ENCODE results near the gene MESD. TPM values are rescaled to one million over a fixed set of nuclear protein-coding genes. Genes with fewer than 3 reads are reported as not detected.

Gene MESD
- total and polyA plus RNA-seq, 4 experiments from 2014 or later, result 32.2 to 44.6 (median 39.5) TPM

DNA sequence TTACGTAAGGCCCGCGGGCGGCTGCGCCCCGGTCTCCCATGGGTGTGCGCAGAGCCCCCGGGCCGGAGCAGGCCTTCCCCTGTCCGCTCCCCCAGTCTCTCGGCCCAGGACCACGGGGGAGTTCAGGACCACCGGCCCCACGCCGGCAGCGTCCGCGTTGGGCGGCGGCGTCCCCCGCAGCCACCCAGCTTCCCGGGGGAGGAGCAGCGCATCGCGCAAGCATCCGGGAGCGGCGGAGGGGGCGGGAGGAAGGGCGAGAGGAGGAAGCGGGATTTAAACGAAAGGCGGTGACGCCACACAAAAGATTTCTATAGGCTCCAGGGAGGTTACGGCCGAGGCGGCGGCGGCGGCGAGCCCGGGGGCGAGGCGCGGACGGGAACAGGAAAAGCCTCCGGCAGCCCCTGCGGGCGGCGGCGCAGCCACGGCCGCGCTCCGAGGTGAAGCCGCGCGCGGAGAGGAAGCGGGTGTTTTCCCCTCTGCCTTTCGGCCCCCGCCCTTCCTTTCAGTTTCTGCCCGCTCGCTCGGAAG is 11.1 kb upstream of the MESD start, which contains the start of gene TLNRD1:
TLNRD1 (plus strand) TSS at position 300 of the 528 bp plus-strand sequence. CDS start 1,349 bp downstream, outside the sequence.
- Mint-ChIP-seq H3K27me3 (peaks cover 0 to 1% of the 10 kb centered on the region in 2 donors), H3K27ac (peak within 1 kb of the TSS; percentile 97 to 99 (median 98)), H3K4me1 (peaks cover 34 to 63% (median 53%) of the 10 kb centered on the region in 4 donors), H3K9me3 (peaks cover 0 to 5% (median 3%) of the 10 kb centered on the region in 8 donors), H3K4me3 (peak within 1 kb of the TSS; percentile 93 to 98 (median 96)), H3K36me3 (peaks cover 9 to 25% of the 10 kb centered on the region in 2 donors)
- Histone ChIP-seq H3K27me3 (ENCODE audit: insufficient read depth, low read length) (no peaks in the 10 kb centered on the region), H3K27ac (ENCODE audit: low read depth, low read length) (peak within 1 kb of the TSS; percentile 95), H3K9me3 (ENCODE audit: control insufficient read depth in 1 of 2, low read length in 2 of 2) (no peaks in the 10 kb centered on the region), H3K36me3 (ENCODE audit: insufficient read depth, low read length) (peaks cover 7% of the 10 kb centered on the region), H3K4me1 (ENCODE audit: insufficient read depth, low read length) (peaks cover 42% of the 10 kb centered on the region), H3K4me3 (ENCODE audit: low read length in 2 of 2) (peak within 1 kb of the TSS; percentile 39 to 91)
- ChIA-PET POLR2A (ENCODE audit: partially characterized antibody) (interaction anchor here (0.9 to 6.0 kb wide), 19 partner anchors 12 to 309 kb away, joined by 3 to 109 read pairs (median 6); partner anchors contain the start of genes ABHD17C and MESD), CTCF (ENCODE audit: partially characterized antibody) (interaction anchor here (1.0 to 3.0 kb wide), 2 partner anchors 10 to 31 kb away, joined by 3 to 13 read pairs; no protein-coding TSS in a partner anchor)
- intact Hi-C loops (cut with micrococcal nuclease), result loop anchor here (1.0 to 10.0 kb wide), 2 partner anchors 11 to 294 kb away; partner anchors contain the start of gene MESD
- DNase-seq, result peak; percentile 85 to 89 (median 87)

DNA sequence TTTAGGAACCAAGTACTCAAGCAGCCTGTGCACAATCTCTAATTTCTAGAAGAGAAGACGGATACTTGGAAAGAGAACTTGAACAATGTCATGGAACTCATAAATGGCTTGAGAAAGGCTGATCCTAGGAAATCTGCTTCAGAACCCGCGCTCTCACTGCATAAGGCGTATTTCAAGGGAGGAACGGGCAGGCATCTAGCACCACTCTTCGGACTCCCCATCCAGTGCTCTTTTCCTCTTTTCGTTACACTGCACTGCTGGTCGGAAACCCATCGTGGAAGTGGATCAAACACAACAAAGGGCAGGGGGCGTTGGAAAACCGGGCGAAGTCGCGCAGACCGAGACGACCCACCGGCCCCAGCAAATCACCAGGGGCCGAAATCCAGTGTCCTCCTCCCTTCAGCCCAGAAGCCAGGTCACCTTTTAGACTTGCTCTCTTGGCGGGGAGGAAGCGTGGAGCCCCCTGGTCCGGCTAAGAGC is 10.6 kb upstream of the MESD start:
- H3K9me3 Mint-ChIP-seq, result peaks cover 0 to 5% (median 3%) of the 10 kb centered on the region in 8 donors
- peaks cover 30 to 63% (median 49%) of the 10 kb centered on the region in 4 donors for H3K4me1 Mint-ChIP-seq
- no peak for DNase-seq

DNA sequence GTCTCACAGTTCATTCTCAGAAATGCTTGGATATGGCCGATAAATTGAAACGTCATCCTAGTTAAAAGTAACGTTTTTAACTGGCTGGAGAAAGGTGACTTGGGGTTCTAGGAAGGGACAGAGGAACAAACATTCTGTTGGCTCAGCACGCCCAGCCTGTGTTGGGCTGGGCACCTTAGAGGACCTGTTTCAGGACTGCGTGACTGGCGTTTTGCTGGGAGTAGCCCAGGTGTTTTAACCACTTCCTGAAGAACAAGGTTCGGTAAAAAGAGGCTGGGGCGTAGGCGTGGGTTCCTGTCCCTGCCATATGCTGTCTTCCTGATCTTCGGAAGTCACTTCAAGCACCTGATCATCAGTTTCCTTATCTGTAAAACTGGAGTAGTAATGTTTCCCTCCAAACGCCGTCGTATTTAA is 10.0 kb upstream of the MESD start:
- peaks cover 0 to 5% (median 3%) of the 10 kb centered on the region in 8 donors for H3K9me3 Mint-ChIP-seq
- Histone ChIP-seq H3K36me3 (ENCODE audit: insufficient read depth, low read length) (peaks cover 7% of the 10 kb centered on the region), H3K4me3 (ENCODE audit: low read length in 2 of 2) (peak overlapping the region; percentile 39 to 91), H3K9me3 (ENCODE audit: control insufficient read depth in 1 of 2, low read length in 2 of 2) (no peaks in the 10 kb centered on the region), H3K27ac (ENCODE audit: low read depth, low read length) (peak overlapping the region; percentile 95), H3K4me1 (ENCODE audit: insufficient read depth, low read length) (peaks cover 38% of the 10 kb centered on the region), H3K27me3 (ENCODE audit: insufficient read depth, low read length) (no peaks in the 10 kb centered on the region)
- H3K27ac Mint-ChIP-seq, result peak overlapping the region; percentile 97 to 99 (median 98)
- ChIA-PET POLR2A (ENCODE audit: partially characterized antibody) (interaction anchor here (0.9 to 6.0 kb wide), 5 partner anchors 11 to 298 kb away, joined by 4 to 109 read pairs (median 6); partner anchors contain the start of gene MESD), CTCF (ENCODE audit: partially characterized antibody) (interaction anchor here (2.0 to 6.3 kb wide), 3 partner anchors 9 to 266 kb away, joined by 13 to 42 read pairs (median 18); no protein-coding TSS in a partner anchor)
- peaks cover 9 to 20% of the 10 kb centered on the region in 2 donors for H3K36me3 Mint-ChIP-seq
- H3K4me1 Mint-ChIP-seq, result peaks cover 27 to 58% (median 44%) of the 10 kb centered on the region in 4 donors
- intact Hi-C loops (cut with micrococcal nuclease), result loop anchor here (1.0 to 10.0 kb wide), 3 partner anchors 10 to 945 kb away; partner anchors contain the start of genes MESD and ZFAND6
- peaks cover 0 to 1% of the 10 kb centered on the region in 2 donors for H3K27me3 Mint-ChIP-seq
- peak; percentile 54 to 81 (median 64) for DNase-seq
- peak overlapping the region; percentile 93 to 98 (median 96) for H3K4me3 Mint-ChIP-seq

More for the DNA sequence above, 10.6 kb upstream of the MESD start:
- H3K9me3 ChIP-seq (ENCODE audit: control insufficient read depth in 1 of 2, low read length in 2 of 2), result no peaks in the 10 kb centered on the region
- H3K4me1 ChIP-seq (ENCODE audit: insufficient read depth, low read length), result peaks cover 42% of the 10 kb centered on the region
- CTCF ChIA-PET (ENCODE audit: partially characterized antibody), result interaction anchor here (1.0 to 6.3 kb wide), 3 partner anchors 9 to 107 kb away, joined by 3 to 42 read pairs (median 13); no protein-coding TSS in a partner anchor
- peaks cover 7% of the 10 kb centered on the region for H3K36me3 ChIP-seq (ENCODE audit: insufficient read depth, low read length)
- peak overlapping the region; percentile 93 to 98 (median 96) for H3K4me3 Mint-ChIP-seq
- H3K27me3 Mint-ChIP-seq, result peaks cover 0 to 1% of the 10 kb centered on the region in 2 donors
- H3K27me3 ChIP-seq (ENCODE audit: insufficient read depth, low read length), result no peaks in the 10 kb centered on the region
- peak overlapping the region; percentile 97 to 99 (median 98) for H3K27ac Mint-ChIP-seq
- peak overlapping the region; percentile 39 to 91 for H3K4me3 ChIP-seq (ENCODE audit: low read length in 2 of 2)
- POLR2A ChIA-PET (ENCODE audit: partially characterized antibody), result interaction anchor here (0.9 to 6.0 kb wide), 13 partner anchors 11 to 310 kb away, joined by 3 to 109 read pairs (median 6); partner anchors contain the start of genes ABHD17C and MESD
- peaks cover 9 to 25% of the 10 kb centered on the region in 2 donors for H3K36me3 Mint-ChIP-seq
- peak overlapping the region; percentile 95 for H3K27ac ChIP-seq (ENCODE audit: low read depth, low read length)
- intact Hi-C loops (cut with micrococcal nuclease), result loop anchor here (1.0 to 10.0 kb wide), 2 partner anchors 11 to 295 kb away; partner anchors contain the start of gene MESD

DNA sequence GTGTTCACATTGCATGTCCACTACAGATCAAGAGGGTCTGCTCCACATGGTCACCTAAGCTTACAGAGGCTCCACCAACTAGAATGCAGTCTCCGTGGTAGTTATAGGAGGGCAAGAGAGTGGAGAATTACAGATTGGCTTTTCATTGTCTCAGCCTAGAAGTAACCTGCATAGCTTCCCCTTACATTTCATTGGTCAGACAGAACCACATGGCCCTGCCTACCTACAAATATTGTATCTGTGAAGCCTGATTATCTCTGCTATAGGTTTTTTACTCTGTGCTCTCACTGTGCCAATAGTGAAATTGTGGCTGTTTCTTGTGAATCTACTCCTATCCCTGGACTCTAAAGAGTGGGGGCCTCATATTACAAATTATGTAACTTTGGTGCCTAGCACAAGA is 8.6 kb upstream of the MESD start:
- no peak overlapping the region for H3K4me3 ChIP-seq (ENCODE audit: low read length in 2 of 2)
- ChIA-PET CTCF (ENCODE audit: partially characterized antibody) (interaction anchor here (2.0 to 6.3 kb wide), 2 partner anchors 109 to 268 kb away, joined by 18 to 42 read pairs; no protein-coding TSS in a partner anchor), POLR2A (ENCODE audit: partially characterized antibody) (interaction anchor here (0.8 kb wide), 1 partner anchor 10 kb away, joined by 3 read pairs; no protein-coding TSS in a partner anchor)
- Mint-ChIP-seq H3K4me3 (peak overlapping the region in 2 of 8 donors; percentile 40 to 41), H3K36me3 (peaks cover 1 to 7% of the 10 kb centered on the region in 2 donors), H3K9me3 (peaks cover 0 to 5% (median 3%) of the 10 kb centered on the region in 8 donors), H3K4me1 (peaks cover 15 to 44% (median 31%) of the 10 kb centered on the region in 4 donors), H3K27me3 (peaks cover 0 to 1% of the 10 kb centered on the region in 2 donors), H3K27ac (peak overlapping the region in 6 of 7 donors; percentile 54 to 97 (median 74))
- DNase-seq, result no peak
- H3K9me3 ChIP-seq (ENCODE audit: control insufficient read depth in 1 of 2, low read length in 2 of 2), result no peaks in the 10 kb centered on the region
- intact Hi-C loops (cut with micrococcal nuclease), result loop anchor here (10.0 kb wide), 1 partner anchor 943 kb away; the partner anchor contains the start of gene ZFAND6
- H3K4me1 ChIP-seq (ENCODE audit: insufficient read depth, low read length), result peaks cover 24% of the 10 kb centered on the region
- H3K27me3 ChIP-seq (ENCODE audit: insufficient read depth, low read length), result no peaks in the 10 kb centered on the region
- no peaks in the 10 kb centered on the region for H3K36me3 ChIP-seq (ENCODE audit: insufficient read depth, low read length)
- no peak overlapping the region for H3K27ac ChIP-seq (ENCODE audit: low read depth, low read length)

DNA sequence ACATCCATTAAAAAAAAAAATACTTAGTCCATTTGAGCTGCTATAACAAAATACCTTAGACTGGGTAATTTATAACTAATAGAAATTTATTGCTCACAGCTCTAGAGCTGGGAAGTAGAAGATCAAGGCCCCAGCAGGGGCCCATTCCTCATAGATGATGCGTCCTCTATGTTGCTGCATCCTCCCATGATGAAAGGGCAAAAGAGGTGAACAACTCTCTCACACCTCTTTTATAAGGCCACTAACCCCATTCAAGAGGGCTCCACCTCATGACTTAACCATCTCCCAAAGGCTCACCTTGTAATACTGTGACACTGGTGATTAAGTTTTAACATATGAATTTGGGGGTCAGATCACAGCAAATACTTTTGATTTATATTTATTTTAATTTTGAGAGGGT is 8.1 kb upstream of the MESD start:
- H3K4me3 ChIP-seq (ENCODE audit: low read length in 2 of 2), result no peak overlapping the region
- no peak for DNase-seq
- Mint-ChIP-seq H3K4me3 (no peak overlapping the region), H3K27ac (peak overlapping the region in 3 of 7 donors; percentile 8 to 97 (median 63)), H3K36me3 (peaks cover 0 to 6% of the 10 kb centered on the region in 2 donors), H3K9me3 (peaks cover 0 to 5% (median 3%) of the 10 kb centered on the region in 8 donors), H3K27me3 (peaks cover 0 to 1% of the 10 kb centered on the region in 2 donors), H3K4me1 (peaks cover 15 to 41% (median 28%) of the 10 kb centered on the region in 4 donors)
- POLR2A ChIA-PET (ENCODE audit: partially characterized antibody), result no interaction called here
- no peaks in the 10 kb centered on the region for H3K9me3 ChIP-seq (ENCODE audit: control insufficient read depth in 1 of 2, low read length in 2 of 2)
- no peaks in the 10 kb centered on the region for H3K27me3 ChIP-seq (ENCODE audit: insufficient read depth, low read length)
- H3K4me1 ChIP-seq (ENCODE audit: insufficient read depth, low read length), result peaks cover 18% of the 10 kb centered on the region
- intact Hi-C loops (cut with micrococcal nuclease), result loop anchor here (10.0 kb wide), 1 partner anchor 943 kb away; the partner anchor contains the start of gene ZFAND6
- CTCF ChIA-PET (ENCODE audit: partially characterized antibody), result interaction anchor here (0.6 to 6.3 kb wide), 4 partner anchors 9 to 268 kb away, joined by 3 to 42 read pairs (median 12); no protein-coding TSS in a partner anchor
- H3K36me3 ChIP-seq (ENCODE audit: insufficient read depth, low read length), result no peaks in the 10 kb centered on the region
- no peak overlapping the region for H3K27ac ChIP-seq (ENCODE audit: low read depth, low read length)

DNA sequence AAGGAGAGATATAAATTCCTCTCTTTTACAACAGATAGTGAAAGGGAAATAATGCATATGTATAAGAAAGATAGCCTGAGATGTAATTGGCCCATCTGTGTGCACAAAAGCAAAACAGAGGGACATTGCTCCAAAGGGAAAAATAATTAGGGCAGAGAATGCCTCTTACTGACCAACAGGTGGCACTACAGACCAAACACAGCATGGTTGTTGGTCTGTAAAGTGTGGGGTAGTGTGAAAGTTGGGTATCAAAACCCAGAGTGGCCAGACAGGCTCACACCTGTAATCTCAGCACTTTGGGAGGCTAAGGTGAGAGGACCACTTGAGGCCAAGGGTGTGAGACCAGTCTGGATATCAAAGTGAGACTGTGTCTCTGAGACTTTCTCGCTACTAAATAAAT is 6.6 kb upstream of the MESD start:
- Mint-ChIP-seq H3K36me3 (peaks cover 0 to 6% of the 10 kb centered on the region in 2 donors), H3K4me3 (no peak overlapping the region), H3K27ac (peak overlapping the region in 1 of 7 donors; percentile 11), H3K9me3 (peaks cover 0 to 5% (median 3%) of the 10 kb centered on the region in 8 donors), H3K4me1 (peaks cover 23 to 48% (median 34%) of the 10 kb centered on the region in 4 donors), H3K27me3 (peaks cover 0 to 1% of the 10 kb centered on the region in 2 donors)
- no peaks in the 10 kb centered on the region for H3K27me3 ChIP-seq (ENCODE audit: insufficient read depth, low read length)
- POLR2A ChIA-PET (ENCODE audit: partially characterized antibody), result no interaction called here
- H3K36me3 ChIP-seq (ENCODE audit: insufficient read depth, low read length), result no peaks in the 10 kb centered on the region
- no peak overlapping the region for H3K27ac ChIP-seq (ENCODE audit: low read depth, low read length)
- no peaks in the 10 kb centered on the region for H3K9me3 ChIP-seq (ENCODE audit: control insufficient read depth in 1 of 2, low read length in 2 of 2)
- DNase-seq, result peak in 1 of 5 donors; percentile 15
- CTCF ChIA-PET (ENCODE audit: partially characterized antibody), result interaction anchor here (1.3 to 6.3 kb wide), 2 partner anchors 111 to 270 kb away, joined by 7 to 42 read pairs; no protein-coding TSS in a partner anchor
- intact Hi-C loops (cut with micrococcal nuclease), result loop anchor here (1.0 to 10.0 kb wide), 3 partner anchors 112 to 941 kb away; partner anchors contain the start of gene ZFAND6
- H3K4me3 ChIP-seq (ENCODE audit: low read length in 2 of 2), result no peak overlapping the region
- H3K4me1 ChIP-seq (ENCODE audit: insufficient read depth, low read length), result peaks cover 18% of the 10 kb centered on the region
